ENCODE results near the gene KDM4B.

KDM4B gene

DNA sequence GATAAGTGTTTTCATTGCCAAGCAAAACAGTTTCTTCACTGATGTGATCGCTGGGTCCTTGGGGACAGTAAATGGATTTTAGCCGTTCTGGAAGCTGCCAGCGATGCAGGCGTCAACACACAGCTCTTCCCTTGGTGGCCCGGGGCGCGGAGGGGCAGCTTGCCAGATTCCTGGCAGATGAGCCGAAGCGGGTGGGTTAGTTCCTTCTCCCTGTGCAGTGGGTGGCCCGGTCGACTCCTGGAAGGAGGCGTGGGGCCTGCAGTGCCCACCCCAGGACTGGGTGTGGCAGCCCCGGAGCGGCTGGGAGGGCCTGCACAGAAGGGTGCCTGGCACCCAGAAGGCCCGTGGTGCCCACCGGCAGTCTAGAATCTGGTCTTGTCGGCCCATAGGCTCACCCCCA lies 69.0 kb downstream of the KDM4B start:
- TF ChIP-seq, protein P1, sequence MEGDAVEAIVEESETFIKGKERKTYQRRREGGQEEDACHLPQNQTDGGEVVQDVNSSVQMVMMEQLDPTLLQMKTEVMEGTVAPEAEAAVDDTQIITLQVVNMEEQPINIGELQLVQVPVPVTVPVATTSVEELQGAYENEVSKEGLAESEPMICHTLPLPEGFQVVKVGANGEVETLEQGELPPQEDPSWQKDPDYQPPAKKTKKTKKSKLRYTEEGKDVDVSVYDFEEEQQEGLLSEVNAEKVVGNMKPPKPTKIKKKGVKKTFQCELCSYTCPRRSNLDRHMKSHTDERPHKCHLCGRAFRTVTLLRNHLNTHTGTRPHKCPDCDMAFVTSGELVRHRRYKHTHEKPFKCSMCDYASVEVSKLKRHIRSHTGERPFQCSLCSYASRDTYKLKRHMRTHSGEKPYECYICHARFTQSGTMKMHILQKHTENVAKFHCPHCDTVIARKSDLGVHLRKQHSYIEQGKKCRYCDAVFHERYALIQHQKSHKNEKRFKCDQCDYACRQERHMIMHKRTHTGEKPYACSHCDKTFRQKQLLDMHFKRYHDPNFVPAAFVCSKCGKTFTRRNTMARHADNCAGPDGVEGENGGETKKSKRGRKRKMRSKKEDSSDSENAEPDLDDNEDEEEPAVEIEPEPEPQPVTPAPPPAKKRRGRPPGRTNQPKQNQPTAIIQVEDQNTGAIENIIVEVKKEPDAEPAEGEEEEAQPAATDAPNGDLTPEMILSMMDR (IDR thresholded peaks at IDR 0.05) = no peak

DNA sequence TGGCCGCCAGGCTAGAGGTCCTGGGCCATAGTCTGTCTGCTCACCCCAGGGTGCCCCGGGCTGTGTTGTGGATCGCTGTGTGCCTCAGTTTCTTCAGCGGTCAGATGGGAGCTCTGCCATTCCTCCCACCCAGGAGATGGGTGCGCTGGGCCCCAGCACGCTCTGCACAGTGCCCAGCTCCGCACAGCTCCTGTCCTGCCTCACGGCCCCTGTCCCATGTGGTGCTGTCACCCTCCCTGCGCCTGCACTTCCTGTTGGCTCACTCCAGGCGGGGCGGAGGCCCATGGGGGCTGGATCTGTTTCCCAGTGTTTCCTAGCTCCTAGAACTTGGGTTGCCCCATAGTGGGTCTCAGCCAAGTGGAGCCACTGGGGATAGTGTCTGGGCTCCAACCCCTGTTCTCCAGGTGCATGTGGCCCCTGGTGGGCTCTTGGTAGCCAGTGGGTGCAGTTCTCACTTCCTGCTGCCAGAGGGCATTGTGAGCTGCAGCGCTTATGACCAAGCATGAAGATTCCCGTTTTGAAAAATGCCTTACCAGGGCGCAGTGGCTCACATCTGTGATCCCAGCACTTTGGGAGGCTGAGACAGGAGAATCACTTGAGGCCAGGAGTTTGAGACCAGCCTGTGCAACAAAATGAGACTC lies 69.8 kb downstream of the KDM4B start:
- TF ChIP-seq, protein P1 (IDR thresholded peaks at IDR 0.05) = peak; percentile 52

DNA sequence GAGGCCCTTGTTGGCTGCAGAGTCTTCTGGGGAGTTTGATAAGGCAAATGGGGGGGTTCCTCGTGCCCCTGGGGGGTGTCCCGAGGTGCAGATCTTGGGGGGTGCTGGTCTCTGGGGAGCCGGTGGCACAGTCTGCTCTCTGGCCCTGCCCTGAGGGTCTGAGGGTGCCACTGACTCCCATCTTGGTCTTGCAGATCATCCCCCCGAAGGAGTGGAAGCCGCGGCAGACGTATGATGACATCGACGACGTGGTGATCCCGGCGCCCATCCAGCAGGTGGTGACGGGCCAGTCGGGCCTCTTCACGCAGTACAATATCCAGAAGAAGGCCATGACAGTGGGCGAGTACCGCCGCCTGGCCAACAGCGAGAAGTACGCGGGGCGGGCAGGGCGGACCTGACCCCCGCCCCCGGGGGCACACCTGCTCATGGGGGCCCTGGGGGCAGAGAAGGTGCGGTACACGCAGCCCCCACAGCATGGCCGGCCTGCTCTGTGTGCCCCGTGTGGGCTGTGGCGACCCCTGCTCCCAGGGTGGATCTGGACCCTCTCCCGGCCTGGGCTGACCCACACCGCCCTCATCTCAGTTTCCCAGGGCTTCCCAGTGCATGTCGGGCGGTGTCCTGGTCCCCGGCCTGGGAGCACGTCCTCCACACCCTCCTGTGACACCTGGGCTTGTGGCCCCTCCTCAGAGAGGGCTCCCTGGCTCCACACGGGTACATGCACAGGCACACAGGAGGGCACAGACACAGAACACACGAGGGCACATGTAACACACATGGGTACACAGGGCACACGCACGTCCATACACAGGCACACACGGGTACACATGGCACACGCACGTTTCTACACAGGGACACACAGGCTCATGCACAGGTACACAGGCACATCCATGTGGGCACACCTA lies 71.0 kb downstream of the KDM4B start:
- TF ChIP-seq, protein P1 (IDR thresholded peaks at IDR 0.05) = no peak

DNA sequence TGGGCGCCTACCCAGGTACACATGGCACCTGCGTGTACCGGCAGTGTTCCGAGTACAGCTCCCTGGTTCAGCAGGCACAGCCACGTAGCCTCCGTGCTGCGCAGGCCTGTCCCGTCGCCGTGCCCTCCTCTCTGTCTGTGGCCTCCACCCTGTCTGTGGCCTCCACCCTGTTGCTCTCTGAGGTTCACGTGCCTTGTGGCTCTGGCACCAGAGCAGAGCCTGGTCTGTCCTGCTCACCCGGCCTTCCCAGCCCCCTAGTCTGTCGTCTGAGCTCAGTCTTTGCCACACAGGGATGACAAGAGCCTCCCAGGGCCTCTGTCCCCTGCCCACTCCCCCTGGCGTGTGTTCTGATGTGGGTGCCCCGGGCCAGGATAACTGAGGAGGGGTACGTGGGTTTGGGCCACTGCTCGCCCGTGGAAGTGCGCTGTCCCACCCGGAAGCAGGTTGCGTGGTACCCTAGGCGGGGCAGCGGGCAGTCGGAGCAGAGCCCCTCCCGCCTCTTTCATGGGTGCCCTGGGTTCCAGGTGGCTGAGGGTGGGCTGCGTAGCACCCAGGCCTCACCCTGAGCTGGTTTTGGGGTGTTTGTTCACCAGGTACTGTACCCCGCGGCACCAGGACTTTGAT lies 71.7 kb downstream of the KDM4B start:
- TF ChIP-seq, protein P1 (IDR thresholded peaks at IDR 0.05) = no peak

DNA sequence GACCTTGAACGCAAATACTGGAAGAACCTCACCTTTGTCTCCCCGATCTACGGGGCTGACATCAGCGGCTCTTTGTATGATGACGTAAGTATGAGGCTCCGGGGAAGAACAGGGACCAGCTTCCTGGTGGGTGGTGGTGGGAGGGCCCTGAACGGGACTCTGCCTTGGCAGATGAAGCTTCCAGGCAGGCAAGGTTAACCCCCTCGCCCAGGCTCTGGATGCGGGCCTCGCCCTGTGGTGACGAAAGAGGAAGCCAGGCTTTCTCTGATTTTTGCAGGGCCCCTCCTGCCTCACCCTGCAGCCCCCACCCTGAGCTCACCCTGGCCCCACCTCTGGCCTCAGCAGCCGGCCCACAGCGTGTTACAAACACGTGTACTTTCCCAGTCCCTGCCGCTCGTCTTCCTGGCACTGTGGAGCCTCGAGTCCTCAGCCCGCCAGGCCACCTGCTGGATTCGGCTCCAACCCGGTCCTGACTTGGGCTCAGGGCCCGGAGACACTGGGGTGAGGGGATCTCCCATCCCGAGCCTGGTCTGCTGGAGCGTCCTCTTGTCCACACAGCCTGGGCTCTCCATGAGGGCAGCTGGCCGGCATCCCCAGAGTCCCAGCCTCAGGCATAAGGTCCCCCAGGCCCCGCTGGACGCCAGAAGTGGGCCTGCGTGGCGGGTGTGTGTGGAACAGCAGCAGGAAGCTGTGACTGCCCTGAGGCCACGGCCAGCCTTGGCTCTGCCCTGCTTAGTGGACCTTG lies 72.4 kb downstream of the KDM4B start:
- TF ChIP-seq, protein P1 (IDR thresholded peaks at IDR 0.05) = no peak

DNA sequence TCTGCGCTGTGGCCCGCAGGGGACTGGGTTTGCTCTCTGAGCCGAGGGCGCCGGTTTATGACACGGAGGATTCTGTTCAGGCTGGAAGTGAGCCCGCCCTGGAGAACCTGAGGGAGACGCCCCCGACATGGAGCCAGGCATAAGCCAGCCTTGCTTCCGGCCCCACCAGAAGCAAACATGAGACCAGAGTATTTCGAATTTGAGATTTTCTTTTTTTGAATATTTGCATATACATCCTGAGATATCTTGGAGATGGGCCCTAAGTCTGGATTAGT lies 72.9 kb downstream of the KDM4B start:
- TF ChIP-seq, protein P1 (IDR thresholded peaks at IDR 0.05) = no peak

DNA sequence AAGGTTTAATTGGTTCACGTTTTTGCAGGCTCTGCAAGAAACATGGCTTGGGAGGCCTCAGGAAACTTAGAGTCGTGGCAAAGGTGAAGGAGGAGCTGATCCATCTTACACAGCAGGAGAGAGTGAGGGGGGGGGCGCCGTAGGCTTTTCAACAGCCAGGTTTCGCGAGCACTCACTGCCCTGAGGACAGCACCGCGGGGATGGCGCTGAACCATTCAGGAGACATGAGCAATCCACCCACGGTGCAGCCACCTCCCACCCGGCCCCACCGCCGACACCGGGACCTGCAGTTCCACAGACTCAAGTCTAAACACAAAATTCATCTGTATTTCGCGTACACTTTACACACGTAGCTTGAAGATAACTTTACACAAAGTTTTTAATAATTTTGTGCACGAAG lies 73.6 kb downstream of the KDM4B start:
- TF ChIP-seq, protein P1 (IDR thresholded peaks at IDR 0.05) = no peak
